Measurements from ENCODE around the gene TPSD1.
"Not testable (repeated sequence)": the region's sequence is repeated elsewhere in the genome, so short reads cannot be mapped to it uniquely, and the experiment has no call there.

TPSD1 gene

DNA sequence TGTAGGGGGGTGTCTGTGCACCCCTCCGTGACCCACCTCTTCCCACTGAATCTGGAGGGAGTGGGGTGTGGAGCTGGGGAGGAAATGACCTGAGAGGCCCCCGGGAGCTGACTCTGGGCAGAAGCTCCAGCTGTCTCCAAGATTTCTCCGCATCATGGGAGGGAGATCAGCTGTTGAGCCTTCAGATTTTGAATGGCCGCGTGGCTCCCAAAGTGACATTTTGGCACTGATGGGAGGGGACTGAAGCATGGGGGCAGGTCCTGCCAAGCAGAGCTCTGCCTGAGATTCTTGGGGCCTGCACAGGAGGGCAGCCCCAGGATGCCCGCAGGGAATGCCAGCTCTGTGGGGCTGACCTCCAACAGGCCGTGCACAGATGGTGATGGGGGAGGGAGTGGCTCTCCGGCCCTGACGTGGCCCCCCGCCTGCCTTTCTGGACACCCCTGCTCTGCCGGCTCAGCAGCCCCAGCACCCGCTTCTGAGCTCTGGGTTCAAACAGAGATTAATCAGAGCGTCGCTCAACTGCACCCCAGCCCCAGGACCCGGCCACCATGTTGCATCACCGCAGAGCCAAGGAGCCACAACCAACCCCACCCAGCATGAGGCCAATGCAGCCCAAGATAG, 28.2 kb downstream of the TPSD1 start:
- no peak for DNase-seq

GRCh38 chr16:1285669-1286512, 30.0 kb downstream of the TPSD1 start:
- no peak for DNase-seq

DNA sequence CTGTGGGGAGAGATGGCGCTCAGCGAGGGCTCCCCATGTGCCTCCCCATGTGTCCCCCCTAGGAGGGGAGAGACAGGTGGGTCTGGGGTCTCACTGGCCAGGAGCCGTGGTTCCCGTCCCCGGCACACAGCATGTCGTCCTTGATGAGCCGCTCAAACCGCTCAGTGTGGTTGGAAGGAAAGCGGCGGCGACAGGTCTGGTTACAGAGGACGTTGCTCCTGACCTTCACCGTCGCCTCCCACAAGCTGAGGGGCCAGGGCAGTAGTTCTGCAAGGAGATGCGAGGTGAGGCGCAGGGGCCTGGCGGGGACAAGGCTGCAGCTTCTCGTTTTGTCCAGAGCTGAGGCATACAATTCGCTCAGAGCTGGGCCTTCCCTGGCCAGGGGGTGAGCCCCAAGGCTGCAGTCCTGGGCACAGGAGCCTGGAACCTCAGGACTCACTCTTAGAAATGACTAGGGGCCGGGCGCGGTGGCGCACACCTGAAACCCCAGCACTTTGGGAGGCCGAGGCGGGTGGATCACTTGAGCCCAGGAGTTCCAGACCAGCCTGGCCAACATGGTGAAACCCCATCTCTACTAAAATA, 30.7 kb downstream of the TPSD1 start:
- DNase-seq = no peak

GRCh38 chr16:1287982-1288670, 32.3 kb downstream of the TPSD1 start:
- no peak for DNase-seq

DNA sequence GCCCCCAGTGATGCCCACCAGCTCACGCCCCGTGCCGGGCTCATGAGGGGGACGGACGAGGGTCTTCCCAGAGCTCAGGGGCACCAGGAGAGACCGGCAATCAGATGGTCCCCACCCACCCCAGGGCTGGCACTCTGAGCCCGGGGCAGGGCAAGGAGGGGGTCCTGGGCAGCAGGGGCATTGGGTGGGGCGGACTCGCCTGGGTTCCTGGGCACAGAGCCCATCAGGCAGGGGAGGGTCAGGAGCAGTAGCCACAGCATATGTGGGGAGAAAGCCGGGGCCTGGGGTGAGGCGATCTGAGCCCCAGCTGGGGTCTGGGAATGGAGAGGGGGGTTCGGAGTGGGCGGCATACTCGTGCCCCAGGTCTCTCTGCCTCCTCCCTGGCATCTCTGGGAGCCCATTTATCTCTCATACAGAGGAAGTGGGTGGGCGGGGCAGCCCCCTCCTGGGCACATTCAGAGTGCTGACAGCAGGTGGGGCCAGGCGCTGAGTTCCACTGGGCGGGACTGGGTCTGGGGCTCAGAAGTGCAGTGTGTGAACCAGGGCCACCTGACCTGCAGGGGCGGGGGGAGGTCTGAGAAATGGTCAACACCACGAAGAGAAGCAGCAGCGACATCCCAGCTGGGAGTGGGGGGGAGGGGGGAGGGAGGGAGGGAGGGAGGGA, 33.1 kb downstream of the TPSD1 start:
- DNase-seq = no peak

- DNase-seq = no peak
These were observed 33.6 kb downstream of the TPSD1 start for GRCh38 chr16:1289477-1289866.

- no peak for DNase-seq
These were observed 34.2 kb downstream of the TPSD1 start for GRCh38 chr16:1290063-1290501.

GRCh38 chr16:1290860-1291575, 35.1 kb downstream of the TPSD1 start:
- no peak for DNase-seq

- no peak for DNase-seq
These were observed 35.7 kb downstream of the TPSD1 start for GRCh38 chr16:1291576-1291974.

GRCh38 chr16:1292208-1292607, 36.3 kb downstream of the TPSD1 start:
- DNase-seq = not testable (repeated sequence)

- DNase-seq = not testable (repeated sequence)
These were observed 36.9 kb downstream of the TPSD1 start for GRCh38 chr16:1292808-1293207.

GRCh38 chr16:1293921-1294656, 38.2 kb downstream of the TPSD1 start:
- DNase-seq = no peak

DNA sequence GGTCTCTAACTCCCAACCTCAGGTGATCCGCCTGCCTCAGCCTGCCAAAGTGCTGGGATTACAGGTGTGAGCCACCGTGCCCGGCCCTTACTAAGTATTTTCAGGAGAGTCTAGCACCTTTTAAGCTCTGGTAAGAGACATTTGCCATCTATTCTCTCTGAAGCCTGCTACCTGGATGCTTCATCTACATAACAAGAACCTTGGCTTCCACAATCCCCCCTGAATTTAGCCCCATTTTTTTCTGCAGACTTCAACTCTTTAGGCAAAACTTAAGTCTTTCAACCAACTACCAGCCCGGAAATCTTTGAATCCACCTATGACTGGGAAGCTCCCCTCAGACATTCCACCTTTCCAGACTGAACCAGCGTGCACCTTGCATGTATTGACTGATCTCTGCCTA, 39.6 kb downstream of the TPSD1 start:
- no peak for DNase-seq

DNA sequence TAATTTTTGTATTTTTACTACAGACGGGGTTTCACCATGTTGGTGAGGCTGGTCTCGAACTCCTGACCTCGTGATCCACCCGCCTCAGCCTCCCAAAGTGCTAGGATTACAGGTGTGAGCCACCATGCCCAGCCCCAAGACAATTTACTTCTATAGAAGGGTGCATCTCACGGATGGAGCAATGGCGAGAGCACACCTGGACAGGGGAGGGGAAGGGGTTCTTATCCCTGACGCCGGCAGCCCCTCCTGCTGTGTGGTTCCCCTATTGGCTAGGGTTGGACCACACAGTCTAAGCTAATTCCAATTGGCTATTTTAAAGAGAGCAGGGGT, 40.8 kb downstream of the TPSD1 start:
- not testable (repeated sequence) for DNase-seq

- peak; percentile 39 for DNase-seq
These were observed 41.3 kb downstream of the TPSD1 start for GRCh38 chr16:1297018-1297696.

- no peak for DNase-seq
These were observed 42.5 kb downstream of the TPSD1 start for GRCh38 chr16:1298406-1298805.

GRCh38 chr16:1299012-1299867, 43.4 kb downstream of the TPSD1 start:
- DNase-seq = no peak

GRCh38 chr16:1299868-1300203, 44.0 kb downstream of the TPSD1 start:
- DNase-seq = no peak

- DNase-seq = peak; percentile 72
These were observed 45.0 kb downstream of the TPSD1 start for GRCh38 chr16:1300664-1301476.

All from activated CD4-positive, alpha-beta T cell treated with anti-CD3 and anti-CD28 coated beads, Interleukin-2, amount 50 U/mL, for 16 hours (primary cell).